Panc1 (cell line): ENCODE data around the gene KCNIP3. TPM values are rescaled to one million over a fixed set of nuclear protein-coding genes. Genes with fewer than 3 reads are reported as not detected.

Source experiments
- ATAC-seq: fragments of 200-7000 bp; cut with Tn5 transposase; 2 replicates; pipeline ENCODE4 v1.9.1; 2020; ENCODE audit warnings: mild to moderate bottlenecking, moderate library complexity
- BruUV-seq: library from RNA; stranded (reverse); fragments of 400-500 nt; replicated peaks from 2 replicates; lab custom pipeline; 2021; lab: Mats Ljungman, UMichigan
- CTCF ChIA-PET: fragments of 300-600 bp; sonication (Branson Sonifier 250); formaldehyde crosslinking; loops from one replicate; lab custom pipeline; 2022; ENCODE audit warnings: antibody characterized with exemption; lab: Charles Lee
- POLR2A ChIA-PET: fragments of 300-600 bp; sonication (Branson Sonifier 250); formaldehyde crosslinking; loops from one replicate; lab custom pipeline; 2022; ENCODE audit warnings: antibody characterized with exemption; lab: Charles Lee
- DNase-seq: peaks from one replicate; pipeline ENCODE4 v3.0.0-alpha.2; 2010; ENCODE audit warnings: low read depth, low spot score
- H3K27ac ChIP-seq: 2 replicates; pipeline ENCODE4 v1.5.1; 2011; ENCODE audit warnings: mild to moderate bottlenecking, low read length, inconsistent platforms
- H3K27me3 ChIP-seq: fragments of 200-500 bp; sonication (Bioruptor generic); 2 replicates; pipeline ENCODE4 v1.6.0; 2014; ENCODE audit warnings: low read length, inconsistent platforms; ENCODE audit not compliant: control insufficient read depth, insufficient read depth
- H3K36me3 ChIP-seq: fragments of 200-500 bp; sonication (Bioruptor generic); 2 replicates; pipeline ENCODE4 v1.5.1; 2014; ENCODE audit warnings: inconsistent platforms, mild to moderate bottlenecking, low read length, moderate library complexity; ENCODE audit not compliant: control insufficient read depth, insufficient read depth
- H3K4me1 ChIP-seq: 2 replicates; pipeline ENCODE4 v1.5.1; 2011; ENCODE audit warnings: inconsistent platforms, mild to moderate bottlenecking, low read length, moderate library complexity; ENCODE audit not compliant: control insufficient read depth, insufficient read depth
- H3K4me3 ChIP-seq, 2 experiments: 2 replicates each; pipeline ENCODE4 v1.5.1; 2011 to 2012; ENCODE audit warnings: low read depth in 2 of 2, low read length in 2 of 2, mild to moderate bottlenecking in 2 of 2, inconsistent platforms in 1 of 2, moderate library complexity in 1 of 2
- H3K9me3 ChIP-seq: fragments of 200-500 bp; sonication (Bioruptor generic); 2 replicates; pipeline ENCODE4 v1.5.1; 2014; ENCODE audit warnings: low read depth, mild to moderate bottlenecking, inconsistent platforms, low read length, moderate library complexity; ENCODE audit not compliant: control insufficient read depth, insufficient read depth
- CTCF ChIP-seq: fragments of 450-650 bp; IDR thresholded peaks from 2 replicates; pipeline ENCODE4 v1.5.1; 2017; ENCODE audit warnings: mild to moderate bottlenecking
- POLR2AphosphoS5 ChIP-seq: IDR thresholded peaks from 2 replicates; pipeline ENCODE4 v1.6.1; 2012; ENCODE audit warnings: mild to moderate bottlenecking, low read depth, low read length, moderate library complexity
- SIN3A ChIP-seq: IDR thresholded peaks from 2 replicates; pipeline ENCODE4 v1.6.1; 2012; ENCODE audit warnings: low read depth, mild to moderate bottlenecking, low read length, moderate library complexity, borderline replicate concordance; ENCODE audit not compliant: insufficient read depth
- TCF7L2 ChIP-seq: IDR thresholded peaks from 2 replicates; pipeline ENCODE4 v1.6.1; 2011; ENCODE audit warnings: mild to moderate bottlenecking, low read depth, low read length, inconsistent platforms
- in situ Hi-C: cut with HindIII; loops from 2 replicates; pipeline ENCODE4 v1.10.0; 2016; ENCODE audit warnings: low sequenced_read_pairs, low pct_unique_long_range_greater_than_20kb
- intact Hi-C: fragments of 100-400 bp; cut with micrococcal nuclease; formaldehyde crosslinking; loops from one replicate; pipeline ENCODE4 v1.10.0; 2022; ENCODE audit not compliant: unreplicated experiment
- total RNA-seq: library from RNA; stranded (reverse); gene quantifications from one replicate; pipeline ENCODE4 v1.2.1, GENCODE V29; 2021; ENCODE audit not compliant: unreplicated experiment
- TF ChIP-seq, protein P1 (sequence below), 2 experiments: IDR thresholded peaks; 2 replicates each; pipeline ENCODE4 v1.6.1; 2011 to 2012; ENCODE audit warnings: low read depth in 2 of 2, control low read depth in 1 of 2, low read length in 1 of 2, mild to moderate bottlenecking in 1 of 2, moderate library complexity in 1 of 2; ENCODE audit not compliant: insufficient read depth in 1 of 2

The KCNIP3 gene
- total RNA-seq, 1 experiment from 2014 or later, result 17.5 TPM

- ATAC-seq, result no peak
- Histone ChIP-seq H3K4me1 (0 out of 2 replicates have a peak, but pooled peaks cover 3% of the 10 kb centered on the region), H3K27ac (no peak overlapping the region), H3K27me3 (no peaks in the 10 kb centered on the region), H3K36me3 (no peaks in the 10 kb centered on the region), H3K9me3 (no peaks in the 10 kb centered on the region), H3K4me3 (no peak overlapping the region)
- in situ Hi-C loops (no loop called here), intact Hi-C loops (loop anchor here (1.0 to 5.0 kb wide), 2 partner anchors 85 to 124 kb away; no protein-coding TSS in a partner anchor)
- CTCF ChIA-PET, result interaction anchor here (0.6 to 2.0 kb wide), 2 partner anchors 10 to 84 kb away, joined by 8 to 9 read pairs; no protein-coding TSS in a partner anchor
- no TSS peak for BruUV-seq
- no peak for TF ChIP-seq TCF7L2
- no peak for TF ChIP-seq SIN3A
- TF ChIP-seq, protein P1, sequence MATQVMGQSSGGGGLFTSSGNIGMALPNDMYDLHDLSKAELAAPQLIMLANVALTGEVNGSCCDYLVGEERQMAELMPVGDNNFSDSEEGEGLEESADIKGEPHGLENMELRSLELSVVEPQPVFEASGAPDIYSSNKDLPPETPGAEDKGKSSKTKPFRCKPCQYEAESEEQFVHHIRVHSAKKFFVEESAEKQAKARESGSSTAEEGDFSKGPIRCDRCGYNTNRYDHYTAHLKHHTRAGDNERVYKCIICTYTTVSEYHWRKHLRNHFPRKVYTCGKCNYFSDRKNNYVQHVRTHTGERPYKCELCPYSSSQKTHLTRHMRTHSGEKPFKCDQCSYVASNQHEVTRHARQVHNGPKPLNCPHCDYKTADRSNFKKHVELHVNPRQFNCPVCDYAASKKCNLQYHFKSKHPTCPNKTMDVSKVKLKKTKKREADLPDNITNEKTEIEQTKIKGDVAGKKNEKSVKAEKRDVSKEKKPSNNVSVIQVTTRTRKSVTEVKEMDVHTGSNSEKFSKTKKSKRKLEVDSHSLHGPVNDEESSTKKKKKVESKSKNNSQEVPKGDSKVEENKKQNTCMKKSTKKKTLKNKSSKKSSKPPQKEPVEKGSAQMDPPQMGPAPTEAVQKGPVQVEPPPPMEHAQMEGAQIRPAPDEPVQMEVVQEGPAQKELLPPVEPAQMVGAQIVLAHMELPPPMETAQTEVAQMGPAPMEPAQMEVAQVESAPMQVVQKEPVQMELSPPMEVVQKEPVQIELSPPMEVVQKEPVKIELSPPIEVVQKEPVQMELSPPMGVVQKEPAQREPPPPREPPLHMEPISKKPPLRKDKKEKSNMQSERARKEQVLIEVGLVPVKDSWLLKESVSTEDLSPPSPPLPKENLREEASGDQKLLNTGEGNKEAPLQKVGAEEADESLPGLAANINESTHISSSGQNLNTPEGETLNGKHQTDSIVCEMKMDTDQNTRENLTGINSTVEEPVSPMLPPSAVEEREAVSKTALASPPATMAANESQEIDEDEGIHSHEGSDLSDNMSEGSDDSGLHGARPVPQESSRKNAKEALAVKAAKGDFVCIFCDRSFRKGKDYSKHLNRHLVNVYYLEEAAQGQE (IDR thresholded peaks at IDR 0.05; ENCODE audit: insufficient read depth in 1 of 2, low read depth in 2 of 2, low read length in 1 of 2), result no peak
- no peak for TF ChIP-seq POLR2AphosphoS5
- no peak for TF ChIP-seq CTCF
- POLR2A ChIA-PET, result no interaction called here
- no peak for DNase-seq
Measured at GRCh38 chr2:95315801-95316411, 18.8 kb downstream of the KCNIP3 start.

GRCh38 chr2:95316466-95317122 is 19.4 kb downstream of the KCNIP3 start:
- Histone ChIP-seq H3K4me1 (0 out of 2 replicates have a peak, but pooled peaks cover 3% of the 10 kb centered on the region), H3K36me3 (no peaks in the 10 kb centered on the region), H3K4me3 (no peak overlapping the region), H3K9me3 (no peaks in the 10 kb centered on the region), H3K27ac (no peak overlapping the region), H3K27me3 (no peaks in the 10 kb centered on the region)
- no TSS peak for BruUV-seq
- POLR2A ChIA-PET, result no interaction called here
- intact Hi-C loops, result loop anchor here (5.0 kb wide), 1 partner anchor 124 kb away; no protein-coding TSS in a partner anchor
- ATAC-seq (no peak), DNase-seq (no peak)
- TF ChIP-seq TCF7L2 (no peak), POLR2AphosphoS5 (no peak), SIN3A (no peak), CTCF (no peak)
- TF ChIP-seq, protein P1 (IDR thresholded peaks at IDR 0.05; ENCODE audit: insufficient read depth in 1 of 2, low read depth in 2 of 2, low read length in 1 of 2), result no peak
- in situ Hi-C loops, result no loop called here
- CTCF ChIA-PET, result interaction anchor here (2.0 kb wide), 1 partner anchor 85 kb away, joined by 9 read pairs; no protein-coding TSS in a partner anchor
